ENCODE data around the gene PI4KA.

GRCh38 chr22:20752873-20753272 lies 105.7 kb downstream of the PI4KA start:
- TF ChIP-seq CTCF (IDR thresholded peaks at IDR 0.05) (no peak), POLR2A (IDR thresholded peaks at IDR 0.05) (no peak)

Data from body of pancreas (tissue), 4 donors.